ENCODE results near the gene HLX.

GRCh38 chr1:220885971-220886370, 6.7 kb downstream of the HLX start:
- TF ChIP-seq CTCF (IDR thresholded peaks at IDR 0.05; ENCODE audit: low read depth, low read length) (no peak), EZH2phosphoT487 (IDR thresholded peaks at IDR 0.05; ENCODE audit: low read depth) (no peak)
